ENCODE results near the gene PPP1R12C.

GRCh38 chr19:55156202-55157063, 39.0 kb upstream of the PPP1R12C start:
- TF ChIP-seq POLR2AphosphoS5 (IDR thresholded peaks at IDR 0.05) (no peak), POLR2A (IDR thresholded peaks at IDR 0.05) (no peak), CTCF (IDR thresholded peaks at IDR 0.05) (no peak), EP300 (IDR thresholded peaks at IDR 0.05) (no peak)
